GM23338 (cell line): ENCODE measurements around the gene BTBD9.

Source experiments
- EZH2phosphoT487 ChIP-seq: fragments of 200-600 bp; sonication (generic); IDR thresholded peaks from one replicate; pipeline ENCODE4 v1.8.1; 2018; ENCODE audit warnings: antibody characterized with exemption; ENCODE audit not compliant: unreplicated experiment
- ZNF114 ChIP-seq: fragments of 250-450 bp; sonication (Bioruptor Pico); IDR thresholded peaks from 2 replicates; pipeline ENCODE4 v1.5.0; 2020; ENCODE audit warnings: mild to moderate bottlenecking, moderate library complexity
- TF ChIP-seq, protein P1 (sequence below), 2 experiments: fragments of 200-600 bp in 1 of 2; sonication (generic) in 1 of 2; conservative IDR thresholded peaks; 2 replicates each; pipeline versions ENCODE4 v1.5.1 to v1.6.1; 2016 to 2017; ENCODE audit warnings: antibody characterized with exemption in 2 of 2, low read depth in 2 of 2, mild to moderate bottlenecking in 2 of 2, moderate library complexity in 1 of 2
- TF ChIP-seq, protein P2 (sequence below): IDR thresholded peaks from one replicate; pipeline ENCODE4 v1.6.1; 2018; ENCODE audit warnings: antibody characterized with exemption; ENCODE audit not compliant: unreplicated experiment

DNA sequence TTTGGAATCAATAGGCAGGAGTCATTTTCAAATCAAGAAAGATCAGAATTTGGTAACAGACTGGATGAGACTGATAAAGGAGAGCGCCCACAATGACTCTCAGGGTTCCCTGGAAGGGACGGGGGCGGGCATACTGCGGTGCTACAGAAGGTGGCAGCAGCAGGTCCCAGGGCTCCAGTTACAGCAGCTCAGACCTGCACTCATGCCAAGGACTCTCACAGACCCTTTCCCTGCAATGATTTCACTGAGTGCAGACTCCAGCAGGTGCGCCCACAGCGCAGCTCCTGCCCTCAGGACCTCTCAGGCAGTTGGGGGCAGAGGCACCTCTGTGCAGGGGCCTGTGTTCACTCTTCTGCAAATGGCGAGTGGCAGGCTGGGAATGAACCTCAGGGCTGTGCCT, 460.4 kb downstream of the BTBD9 start:
- TF ChIP-seq, protein P1, sequence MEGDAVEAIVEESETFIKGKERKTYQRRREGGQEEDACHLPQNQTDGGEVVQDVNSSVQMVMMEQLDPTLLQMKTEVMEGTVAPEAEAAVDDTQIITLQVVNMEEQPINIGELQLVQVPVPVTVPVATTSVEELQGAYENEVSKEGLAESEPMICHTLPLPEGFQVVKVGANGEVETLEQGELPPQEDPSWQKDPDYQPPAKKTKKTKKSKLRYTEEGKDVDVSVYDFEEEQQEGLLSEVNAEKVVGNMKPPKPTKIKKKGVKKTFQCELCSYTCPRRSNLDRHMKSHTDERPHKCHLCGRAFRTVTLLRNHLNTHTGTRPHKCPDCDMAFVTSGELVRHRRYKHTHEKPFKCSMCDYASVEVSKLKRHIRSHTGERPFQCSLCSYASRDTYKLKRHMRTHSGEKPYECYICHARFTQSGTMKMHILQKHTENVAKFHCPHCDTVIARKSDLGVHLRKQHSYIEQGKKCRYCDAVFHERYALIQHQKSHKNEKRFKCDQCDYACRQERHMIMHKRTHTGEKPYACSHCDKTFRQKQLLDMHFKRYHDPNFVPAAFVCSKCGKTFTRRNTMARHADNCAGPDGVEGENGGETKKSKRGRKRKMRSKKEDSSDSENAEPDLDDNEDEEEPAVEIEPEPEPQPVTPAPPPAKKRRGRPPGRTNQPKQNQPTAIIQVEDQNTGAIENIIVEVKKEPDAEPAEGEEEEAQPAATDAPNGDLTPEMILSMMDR (conservative IDR thresholded peaks at IDR 0.05; ENCODE audit: low read depth in 2 of 2), result peak in 1 of 2 experiments; percentile 10; a peak in 2 of 4 replicates
- no peak for TF ChIP-seq EZH2phosphoT487
- no peak for TF ChIP-seq ZNF114 (CRISPR knock-in tag)
- TF ChIP-seq, protein P2, sequence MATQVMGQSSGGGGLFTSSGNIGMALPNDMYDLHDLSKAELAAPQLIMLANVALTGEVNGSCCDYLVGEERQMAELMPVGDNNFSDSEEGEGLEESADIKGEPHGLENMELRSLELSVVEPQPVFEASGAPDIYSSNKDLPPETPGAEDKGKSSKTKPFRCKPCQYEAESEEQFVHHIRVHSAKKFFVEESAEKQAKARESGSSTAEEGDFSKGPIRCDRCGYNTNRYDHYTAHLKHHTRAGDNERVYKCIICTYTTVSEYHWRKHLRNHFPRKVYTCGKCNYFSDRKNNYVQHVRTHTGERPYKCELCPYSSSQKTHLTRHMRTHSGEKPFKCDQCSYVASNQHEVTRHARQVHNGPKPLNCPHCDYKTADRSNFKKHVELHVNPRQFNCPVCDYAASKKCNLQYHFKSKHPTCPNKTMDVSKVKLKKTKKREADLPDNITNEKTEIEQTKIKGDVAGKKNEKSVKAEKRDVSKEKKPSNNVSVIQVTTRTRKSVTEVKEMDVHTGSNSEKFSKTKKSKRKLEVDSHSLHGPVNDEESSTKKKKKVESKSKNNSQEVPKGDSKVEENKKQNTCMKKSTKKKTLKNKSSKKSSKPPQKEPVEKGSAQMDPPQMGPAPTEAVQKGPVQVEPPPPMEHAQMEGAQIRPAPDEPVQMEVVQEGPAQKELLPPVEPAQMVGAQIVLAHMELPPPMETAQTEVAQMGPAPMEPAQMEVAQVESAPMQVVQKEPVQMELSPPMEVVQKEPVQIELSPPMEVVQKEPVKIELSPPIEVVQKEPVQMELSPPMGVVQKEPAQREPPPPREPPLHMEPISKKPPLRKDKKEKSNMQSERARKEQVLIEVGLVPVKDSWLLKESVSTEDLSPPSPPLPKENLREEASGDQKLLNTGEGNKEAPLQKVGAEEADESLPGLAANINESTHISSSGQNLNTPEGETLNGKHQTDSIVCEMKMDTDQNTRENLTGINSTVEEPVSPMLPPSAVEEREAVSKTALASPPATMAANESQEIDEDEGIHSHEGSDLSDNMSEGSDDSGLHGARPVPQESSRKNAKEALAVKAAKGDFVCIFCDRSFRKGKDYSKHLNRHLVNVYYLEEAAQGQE, result no peak
